ENCODE data around the gene TNFSF10. TPM values are rescaled to one million over a fixed set of nuclear protein-coding genes. Genes with fewer than 3 reads are reported as not detected.
"Not testable (repeated sequence)": the region's sequence is repeated elsewhere in the genome, so short reads cannot be mapped to it uniquely, and the experiment has no call there.

The TNFSF10 gene
- total RNA-seq = 71.5 and 77.5 TPM in 2 replicates

DNA sequence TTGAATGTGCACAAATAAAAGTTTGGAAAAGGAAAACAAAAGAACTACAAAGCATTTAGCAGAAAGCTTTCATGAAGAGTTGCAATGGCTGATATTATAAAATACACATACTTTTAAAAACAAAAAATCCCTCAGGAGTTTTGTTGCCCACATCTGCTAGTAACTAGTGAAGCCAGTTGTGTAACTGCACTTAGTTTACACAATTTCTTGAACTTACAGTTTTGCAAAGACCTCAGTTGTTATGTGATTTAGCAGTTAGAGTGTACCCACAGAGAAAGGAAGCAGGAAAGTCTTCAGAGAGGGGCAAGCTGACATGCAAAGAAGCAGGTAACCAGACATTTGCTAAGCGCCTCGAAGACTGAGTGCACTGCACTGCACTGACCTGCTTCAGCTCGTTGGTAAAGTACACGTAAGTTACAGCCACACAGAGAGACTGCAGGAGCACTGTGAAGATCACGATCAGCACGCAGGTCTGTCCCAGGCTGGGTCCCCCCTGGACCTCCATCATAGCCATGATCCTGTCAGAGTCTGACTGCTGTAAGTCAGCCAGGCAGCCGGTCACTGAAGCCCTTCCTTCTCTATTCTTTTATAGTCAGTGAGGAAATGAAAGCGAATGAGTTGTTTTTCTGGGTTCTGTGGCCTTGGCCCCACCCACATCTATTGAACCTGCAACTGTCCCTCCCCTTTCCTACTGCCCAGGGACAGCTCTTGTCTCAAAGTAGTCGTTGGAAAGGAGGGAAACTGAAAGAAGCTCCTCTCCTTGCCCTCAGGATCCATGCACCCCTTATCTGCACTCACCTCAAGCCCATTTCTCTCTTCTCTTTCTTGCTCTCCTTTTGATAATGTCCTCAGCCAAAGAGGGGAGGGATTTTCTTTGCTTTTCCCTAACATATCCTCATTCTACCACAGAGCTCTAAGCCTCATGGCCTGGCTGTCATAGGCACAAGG, at the start of gene TNFSF10:
TSS of gene TNFSF10 (minus strand) at position 560 of the 948 bp plus-strand sequence. CDS start at position 514, 46 bp downstream.
- Mint-ChIP-seq H3K27me3 (no peaks in the 10 kb centered on the region), H3K4me1 (peaks cover 43% of the 10 kb centered on the region), H3K27ac (peak within 1 kb of the TSS; percentile 94), H3K4me3 (peak within 1 kb of the TSS; percentile 87), H3K9me3 (no peaks in the 10 kb centered on the region), H3K36me3 (ENCODE audit: low read depth) (peaks cover 39% of the 10 kb centered on the region)
- peak; percentile 94 for DNase-seq
- intact Hi-C loops (cut with micrococcal nuclease) = loop anchor here (1.0 to 2.0 kb wide), 5 partner anchors 27 to 228 kb away; partner anchors contain the start of gene ECT2

- intact Hi-C loops (cut with micrococcal nuclease) = no loop called here
- H3K36me3 Mint-ChIP-seq (ENCODE audit: low read depth) = peaks cover 25% of the 10 kb centered on the region
Measured at GRCh38 chr3:172569128-172570008, 46.1 kb upstream of the TNFSF10 start.

DNA sequence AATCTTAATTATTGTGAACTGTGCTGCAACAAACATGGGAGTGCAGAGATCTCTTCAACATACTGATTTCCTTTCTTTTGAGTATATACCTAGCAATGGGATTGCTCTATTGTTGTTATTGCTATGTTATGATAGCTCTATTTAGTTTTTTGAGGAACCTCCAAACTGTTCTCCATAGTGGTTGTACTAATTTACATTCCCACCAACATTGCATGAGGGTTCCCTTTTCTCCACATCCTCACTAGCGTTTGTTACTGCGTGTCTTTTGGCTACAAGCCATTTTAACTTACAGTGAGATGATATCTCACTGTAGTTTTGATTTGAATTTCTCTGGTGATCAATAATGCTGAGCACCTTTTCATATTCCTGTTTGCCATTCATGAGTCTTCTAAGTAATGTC, 45.5 kb upstream of the TNFSF10 start:
- Mint-ChIP-seq H3K27me3 (no peaks in the 10 kb centered on the region), H3K4me1 (peaks cover 31% of the 10 kb centered on the region), H3K36me3 (ENCODE audit: low read depth) (peaks cover 25% of the 10 kb centered on the region), H3K4me3 (no peak overlapping the region), H3K9me3 (peaks cover 20% of the 10 kb centered on the region), H3K27ac (no peak overlapping the region)
- intact Hi-C loops (cut with micrococcal nuclease) = no loop called here
- no peak for DNase-seq

More at GRCh38 chr3:172569128-172570008, 46.1 kb upstream of the TNFSF10 start:
- H3K9me3 Mint-ChIP-seq = peaks cover 26% of the 10 kb centered on the region
- no peak for DNase-seq
- H3K4me1 Mint-ChIP-seq = peaks cover 32% of the 10 kb centered on the region
- H3K27me3 Mint-ChIP-seq = no peaks in the 10 kb centered on the region
- H3K4me3 Mint-ChIP-seq = no peak overlapping the region
- H3K27ac Mint-ChIP-seq = peak overlapping the region; percentile 38

DNA sequence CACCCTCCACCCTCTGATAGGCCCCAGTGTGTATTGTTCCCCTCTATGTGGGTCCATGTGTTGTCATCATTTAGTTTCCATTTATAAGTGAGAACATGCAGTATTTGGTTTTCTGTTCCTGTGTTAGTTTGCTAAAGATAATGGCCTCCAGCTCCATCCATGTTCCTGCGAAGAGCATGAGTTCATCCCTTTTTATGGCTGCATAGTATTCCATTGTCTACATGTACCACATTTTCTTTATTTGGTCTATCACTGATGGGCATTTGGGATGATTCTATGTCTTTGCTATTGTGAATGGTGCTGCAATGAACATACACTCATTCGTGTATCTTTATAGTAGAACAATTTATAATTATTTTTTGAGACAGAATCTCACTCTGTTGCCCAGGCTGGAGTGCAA, 43.6 kb upstream of the TNFSF10 start:
- intact Hi-C loops (cut with micrococcal nuclease); H3K27ac Mint-ChIP-seq; H3K4me3 Mint-ChIP-seq; DNase-seq; H3K27me3 Mint-ChIP-seq: not testable (repeated sequence)
- Mint-ChIP-seq H3K4me1 (peaks cover 42% of the 10 kb centered on the region), H3K9me3 (peaks cover 14% of the 10 kb centered on the region), H3K36me3 (ENCODE audit: low read depth) (peaks cover 23% of the 10 kb centered on the region)

DNA sequence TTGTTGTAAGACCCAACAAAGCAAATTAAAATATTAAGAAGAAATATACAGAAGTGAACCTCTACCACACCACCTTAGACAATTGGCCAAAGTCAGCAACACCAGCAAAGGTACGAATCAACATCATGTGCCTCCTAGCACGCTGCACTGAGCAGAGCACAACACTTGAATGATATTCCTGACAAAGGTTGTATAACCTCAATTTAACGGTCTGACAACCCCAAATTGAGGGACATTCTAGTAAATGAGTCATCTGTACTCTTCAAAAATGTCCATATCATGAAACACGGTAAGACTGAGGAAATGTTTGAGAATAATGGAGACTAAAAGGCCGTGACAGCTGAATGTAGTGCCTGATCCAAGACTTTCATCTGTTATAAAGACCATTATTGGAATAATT, 41.3 kb upstream of the TNFSF10 start:
- Mint-ChIP-seq H3K9me3 (peaks cover 8% of the 10 kb centered on the region), H3K4me1 (peaks cover 47% of the 10 kb centered on the region), H3K36me3 (ENCODE audit: low read depth) (peaks cover 15% of the 10 kb centered on the region), H3K4me3 (no peak overlapping the region), H3K27me3 (no peaks in the 10 kb centered on the region), H3K27ac (no peak overlapping the region)
- DNase-seq = no peak
- intact Hi-C loops (cut with micrococcal nuclease) = no loop called here

- Mint-ChIP-seq H3K27me3 (no peaks in the 10 kb centered on the region), H3K27ac (peak overlapping the region; percentile 85), H3K4me1 (peaks cover 42% of the 10 kb centered on the region), H3K4me3 (peak overlapping the region; percentile 65), H3K36me3 (ENCODE audit: low read depth) (peaks cover 10% of the 10 kb centered on the region), H3K9me3 (peaks cover 3% of the 10 kb centered on the region)
- intact Hi-C loops (cut with micrococcal nuclease) = loop anchor here (1.0 to 2.0 kb wide), 7 partner anchors 13 to 45 kb away; partner anchors contain the start of gene TNFSF10
- DNase-seq = peak; percentile 79
Measured at GRCh38 chr3:172562871-172563865, 39.9 kb upstream of the TNFSF10 start.

DNA sequence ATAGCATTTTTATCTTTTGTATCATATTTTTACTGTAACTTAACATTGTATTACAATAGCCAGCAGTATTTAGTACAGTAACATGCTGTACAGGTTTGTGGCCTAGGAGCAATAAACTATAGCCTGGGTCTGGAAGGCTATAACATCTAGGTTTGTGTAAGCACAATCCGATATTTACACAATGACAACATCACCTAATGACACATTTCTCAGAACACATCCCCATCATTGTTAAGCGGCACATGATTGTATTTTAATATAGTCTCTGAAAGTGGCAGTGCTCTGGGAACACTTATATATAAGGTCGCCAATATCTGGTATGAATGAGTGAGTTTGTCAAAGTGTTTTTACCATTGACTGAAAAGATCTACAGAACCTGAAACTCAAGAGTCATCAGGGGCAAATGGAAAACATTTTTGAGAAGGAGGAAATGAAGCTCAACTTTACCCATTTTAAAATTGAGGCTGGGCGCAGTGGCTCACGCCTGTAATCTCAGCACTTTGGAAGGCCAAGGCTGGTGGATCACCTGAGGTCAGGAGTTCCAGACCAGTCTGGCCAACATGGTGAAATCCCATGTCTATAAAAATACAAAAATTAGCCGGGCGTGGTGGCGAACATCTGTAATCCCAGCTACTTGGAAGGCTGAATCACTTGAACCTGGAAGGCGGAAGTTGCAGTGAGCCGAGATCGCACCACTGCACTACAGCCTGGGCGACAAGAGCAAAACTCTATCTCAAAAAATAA, 38.8 kb upstream of the TNFSF10 start:
- DNase-seq = peak; percentile 68
- intact Hi-C loops (cut with micrococcal nuclease) = loop anchor here (1.0 to 2.0 kb wide), 7 partner anchors 12 to 44 kb away; partner anchors contain the start of gene TNFSF10
- Mint-ChIP-seq H3K27me3 (no peaks in the 10 kb centered on the region), H3K9me3 (peaks cover 3% of the 10 kb centered on the region), H3K27ac (peak overlapping the region; percentile 95), H3K4me3 (peak overlapping the region; percentile 76), H3K36me3 (ENCODE audit: low read depth) (peaks cover 5% of the 10 kb centered on the region), H3K4me1 (peaks cover 44% of the 10 kb centered on the region)

GRCh38 chr3:172560586-172560985, 37.4 kb upstream of the TNFSF10 start:
- H3K27ac Mint-ChIP-seq = peak overlapping the region; percentile 72
- H3K9me3 Mint-ChIP-seq = peaks cover 3% of the 10 kb centered on the region
- peaks cover 45% of the 10 kb centered on the region for H3K4me1 Mint-ChIP-seq

GRCh38 chr3:172560026-172560425, 36.8 kb upstream of the TNFSF10 start:
- H3K4me1 Mint-ChIP-seq = peaks cover 45% of the 10 kb centered on the region
- peaks cover 3% of the 10 kb centered on the region for H3K9me3 Mint-ChIP-seq
- H3K27me3 Mint-ChIP-seq = no peaks in the 10 kb centered on the region
- no peak for DNase-seq
- peaks cover 2% of the 10 kb centered on the region for H3K36me3 Mint-ChIP-seq (ENCODE audit: low read depth)
- intact Hi-C loops (cut with micrococcal nuclease) = no loop called here
- no peak overlapping the region for H3K27ac Mint-ChIP-seq
- no peak overlapping the region for H3K4me3 Mint-ChIP-seq

More at GRCh38 chr3:172560586-172560985, 37.4 kb upstream of the TNFSF10 start:
- no peak overlapping the region for H3K4me3 Mint-ChIP-seq
- intact Hi-C loops (cut with micrococcal nuclease) = no loop called here
- peaks cover 2% of the 10 kb centered on the region for H3K36me3 Mint-ChIP-seq (ENCODE audit: low read depth)
- no peaks in the 10 kb centered on the region for H3K27me3 Mint-ChIP-seq
- no peak for DNase-seq

GRCh38 chr3:172559020-172559419, 35.8 kb upstream of the TNFSF10 start:
- peaks cover 2% of the 10 kb centered on the region for H3K36me3 Mint-ChIP-seq (ENCODE audit: low read depth)
- no peaks in the 10 kb centered on the region for H3K27me3 Mint-ChIP-seq
- H3K4me1 Mint-ChIP-seq = peaks cover 42% of the 10 kb centered on the region
- H3K27ac Mint-ChIP-seq = no peak overlapping the region
- no peak overlapping the region for H3K4me3 Mint-ChIP-seq
- no peak for DNase-seq
- H3K9me3 Mint-ChIP-seq = peaks cover 3% of the 10 kb centered on the region
- intact Hi-C loops (cut with micrococcal nuclease) = no loop called here

GRCh38 chr3:172557515-172558220, 34.4 kb upstream of the TNFSF10 start:
- Mint-ChIP-seq H3K4me1 (peaks cover 40% of the 10 kb centered on the region), H3K27me3 (no peaks in the 10 kb centered on the region), H3K36me3 (ENCODE audit: low read depth) (peaks cover under 1% of the 10 kb centered on the region), H3K9me3 (peaks cover 3% of the 10 kb centered on the region), H3K4me3 (no peak overlapping the region), H3K27ac (no peak overlapping the region)
- intact Hi-C loops (cut with micrococcal nuclease) = loop anchor here (1.0 kb wide), 2 partner anchors 34 to 35 kb away; partner anchors contain the start of gene TNFSF10
- DNase-seq = no peak
